H9 (cell line): Measurements from ENCODE around the gene PA2G4. TPM values are rescaled to one million over a fixed set of nuclear protein-coding genes. Genes with fewer than 3 reads are reported as not detected.
A peak's percentile ranks its signal among the peaks of the same experiment; 100 is the strongest.

Experiments
- DNase-seq: peaks from one replicate; pipeline ENCODE4 v3.0.0-alpha.2; 2017
- H2AFZ ChIP-seq: one replicate; pipeline ENCODE4 v1.6.1; 2013; ENCODE audit warnings: mild to moderate bottlenecking, low read length, control low read depth, moderate library complexity
- H2AK5ac ChIP-seq: 2 replicates; pipeline ENCODE4 v1.6.1; 2013; ENCODE audit warnings: low read length, control low read depth, mixed read lengths; ENCODE audit not compliant: insufficient read length
- H2BK120ac ChIP-seq: one replicate; pipeline ENCODE4 v1.6.1; 2013; ENCODE audit warnings: low read depth, mild to moderate bottlenecking, low read length, control low read depth, inconsistent platforms; ENCODE audit not compliant: poor library complexity, severe bottlenecking
- H2BK12ac ChIP-seq: 2 replicates; pipeline ENCODE4 v1.6.1; 2013; ENCODE audit warnings: low read length, control low read depth, mixed read lengths, low read depth; ENCODE audit not compliant: insufficient read length
- H2BK15ac ChIP-seq: 2 replicates; pipeline ENCODE4 v1.6.1; 2013; ENCODE audit warnings: low read depth, low read length, control low read depth
- H2BK20ac ChIP-seq: one replicate; pipeline ENCODE4 v1.6.1; 2013; ENCODE audit warnings: low read depth, mild to moderate bottlenecking, low read length, control low read depth, inconsistent platforms; ENCODE audit not compliant: poor library complexity, severe bottlenecking
- H2BK5ac ChIP-seq: 2 replicates; pipeline ENCODE4 v1.6.1; 2013; ENCODE audit warnings: low read length, control low read depth, mixed read lengths; ENCODE audit not compliant: insufficient read length
- H3K14ac ChIP-seq: 2 replicates; pipeline ENCODE4 v1.6.1; 2013; ENCODE audit warnings: low read length, control low read depth; ENCODE audit not compliant: insufficient read depth
- H3K18ac ChIP-seq: 2 replicates; pipeline ENCODE4 v1.6.1; 2013; ENCODE audit warnings: low read depth, mild to moderate bottlenecking, mixed read lengths, low read length, control low read depth; ENCODE audit not compliant: insufficient read length
- H3K23ac ChIP-seq: 2 replicates; pipeline ENCODE4 v1.6.1; 2013; ENCODE audit warnings: low read length, control low read depth, mixed read lengths, low read depth; ENCODE audit not compliant: insufficient read length
- H3K23me2 ChIP-seq: 2 replicates; pipeline ENCODE4 v1.6.1; 2013; ENCODE audit warnings: low read depth, mild to moderate bottlenecking, mixed read lengths, low read length, control low read depth; ENCODE audit not compliant: insufficient read length, poor library complexity, severe bottlenecking
- H3K27ac ChIP-seq: 2 replicates; pipeline ENCODE4 v1.5.1; 2013; ENCODE audit warnings: low read length, control low read depth, mixed read lengths, low read depth; ENCODE audit not compliant: insufficient read length
- H3K27me3 ChIP-seq: 2 replicates; pipeline ENCODE4 v1.6.1; 2013; ENCODE audit warnings: low read length, control low read depth, inconsistent platforms; ENCODE audit not compliant: insufficient read depth
- H3K4ac ChIP-seq: 2 replicates; pipeline ENCODE4 v1.6.1; 2013; ENCODE audit warnings: low read depth, mild to moderate bottlenecking, control low read depth, inconsistent platforms, low read length, moderate library complexity
- H3K4me1 ChIP-seq: 2 replicates; pipeline ENCODE4 v1.6.1; 2013; ENCODE audit warnings: low read length, control low read depth, inconsistent platforms; ENCODE audit not compliant: insufficient read depth
- H3K4me2 ChIP-seq: 2 replicates; pipeline ENCODE4 v1.6.1; 2013; ENCODE audit warnings: low read length, control low read depth, mixed read lengths; ENCODE audit not compliant: insufficient read length, insufficient read depth
- H3K56ac ChIP-seq: 2 replicates; pipeline ENCODE4 v1.6.1; 2013; ENCODE audit warnings: low read depth, mild to moderate bottlenecking, mixed read lengths, low read length, control low read depth; ENCODE audit not compliant: insufficient read length
- H3K79me1 ChIP-seq: 2 replicates; pipeline ENCODE4 v1.6.1; 2013; ENCODE audit warnings: low read depth, mild to moderate bottlenecking, moderate library complexity, low read length, control low read depth, inconsistent platforms; ENCODE audit not compliant: insufficient read depth, poor library complexity, severe bottlenecking
- H3K79me2 ChIP-seq: 2 replicates; pipeline ENCODE4 v1.6.1; 2013; ENCODE audit warnings: low read length, control low read depth, inconsistent platforms; ENCODE audit not compliant: insufficient read depth
- H3K9ac ChIP-seq: 2 replicates; pipeline ENCODE4 v1.6.1; 2013; ENCODE audit warnings: low read length, control low read depth, mixed read lengths; ENCODE audit not compliant: insufficient read length; ENCODE audit errors: extremely low read depth
- H3K9me3 ChIP-seq: one replicate; pipeline ENCODE4 v1.6.1; 2013; ENCODE audit warnings: low read depth, low read length, inconsistent platforms; ENCODE audit not compliant: control insufficient read depth
- H3T11ph ChIP-seq: one replicate; pipeline ENCODE4 v1.6.1; 2013; ENCODE audit warnings: mild to moderate bottlenecking, low read length, control low read depth, inconsistent platforms
- H4K20me1 ChIP-seq: one replicate; pipeline ENCODE4 v1.6.1; 2013; ENCODE audit not compliant: control insufficient read depth, insufficient read length, insufficient read depth
- H4K5ac ChIP-seq: 2 replicates; pipeline ENCODE4 v1.6.1; 2013; ENCODE audit warnings: low read depth, mild to moderate bottlenecking, mixed read lengths, low read length, control low read depth; ENCODE audit not compliant: insufficient read length
- H4K8ac ChIP-seq: replicated peaks from 2 replicates; pipeline ENCODE4 v1.6.1; 2013; ENCODE audit warnings: low read length, control low read depth, mixed read lengths, low read depth; ENCODE audit not compliant: insufficient read length
- H4K91ac ChIP-seq: 2 replicates; pipeline ENCODE4 v1.6.1; 2013; ENCODE audit warnings: low read depth, mild to moderate bottlenecking, moderate library complexity, mixed read lengths, low read length, control low read depth; ENCODE audit not compliant: insufficient read length
- H3K27ac Mint-ChIP-seq, 3 experiments: 2 replicates in 2 of 3; 3 replicates in 1 of 3; pipeline ENCODE4 v1.8.0; 2020 to 2021; ENCODE audit warnings: mixed read lengths in 3 of 3, mild to moderate bottlenecking in 1 of 3, moderate library complexity in 1 of 3
- H3K27me3 Mint-ChIP-seq: 2 replicates; pipeline ENCODE4 v1.8.0; 2021; ENCODE audit warnings: low read depth, mild to moderate bottlenecking, moderate library complexity, mixed read lengths
- H3K36me3 Mint-ChIP-seq, 3 experiments: 2 replicates in 2 of 3; 3 replicates in 1 of 3; pipeline ENCODE4 v1.8.0; 2020 to 2021; ENCODE audit warnings: low read depth in 3 of 3, mixed read lengths in 3 of 3; ENCODE audit not compliant: insufficient read depth in 1 of 3
- H3K4me1 Mint-ChIP-seq, 2 experiments: 2 replicates each; pipeline ENCODE4 v1.8.0; 2020; ENCODE audit warnings: mixed read lengths in 2 of 2
- H3K4me3 Mint-ChIP-seq, 2 experiments: 2 replicates in 1 of 2; 3 replicates in 1 of 2; pipeline ENCODE4 v1.8.0; 2020 to 2021; ENCODE audit warnings: mild to moderate bottlenecking in 2 of 2, mixed read lengths in 2 of 2, moderate library complexity in 1 of 2
- H3K9me3 Mint-ChIP-seq, 2 experiments: 2 replicates in 1 of 2; 3 replicates in 1 of 2; pipeline ENCODE4 v1.8.0; 2020; ENCODE audit warnings: mild to moderate bottlenecking in 2 of 2, mixed read lengths in 2 of 2, moderate library complexity in 1 of 2
- WGBS: extraction: QIAGEN DNeasy Blood & Tissue Kit; methylation state at CpG from one replicate; pipeline ENCODE4 v1.1.7; 2013; ENCODE audit warnings: missing lambda C conversion rate, low lambda C conversion rate, mixed read lengths; ENCODE audit not compliant: insufficient read length; ENCODE audit errors: extremely low coverage; 5-methylcytosine and 5-hydroxymethylcytosine counted together
- total RNA-seq: library from RNA; stranded (reverse); gene quantifications from 2 replicates; pipeline ENCODE4 v1.2.1, GENCODE V29; 2021
- TF ChIP-seq, protein P1 (sequence below): fragments of 200-600 bp; sonication (generic); conservative IDR thresholded peaks from 3 replicates; pipeline ENCODE4 v1.8.0; 2021; ENCODE audit warnings: antibody characterized with exemption, mild to moderate bottlenecking

The PA2G4 gene
- total RNA-seq, 1 experiment from 2014 or later: 248 TPM

GRCh38 chr12:56154246-56154771 is 50.0 kb downstream of the PA2G4 start:
- Histone ChIP-seq H3K9ac (no peak overlapping the region), H3K23me2 (peaks cover 22% of the 10 kb centered on the region), H4K8ac (no peak overlapping the region), H2AFZ (no peak overlapping the region), H2BK5ac (no peak overlapping the region), H4K91ac (no peak overlapping the region), H3K79me1 (no peaks in the 10 kb centered on the region), H3K4me2 (no peak overlapping the region), H2BK15ac (no peak overlapping the region), H3K14ac (no peak overlapping the region), H3K23ac (no peak overlapping the region), H3T11ph (no peak overlapping the region), H3K4ac (no peak overlapping the region), H4K5ac (no peak overlapping the region), H2AK5ac (no peak overlapping the region), H3K4me1 (0 out of 2 replicates have a peak, but pooled peaks cover 2% of the 10 kb centered on the region), H3K9me3 (no peaks in the 10 kb centered on the region), H3K27ac (no peak overlapping the region), H2BK120ac (no peak overlapping the region), H2BK20ac (no peak overlapping the region), H3K18ac (no peak overlapping the region), H4K20me1 (no peaks in the 10 kb centered on the region), H2BK12ac (no peak overlapping the region), H3K79me2 (peaks cover 3% of the 10 kb centered on the region; the same call in 1 of the 2 replicates), H3K27me3 (no peaks in the 10 kb centered on the region), H3K56ac (no peak overlapping the region)
- Mint-ChIP-seq H3K36me3 (peaks cover 24 to 34% (median 33%) of the 10 kb centered on the region in 3 experiments), H3K4me3 (peak overlapping the region; percentile 21 to 64; a peak in 3 of 5 replicates), H3K27me3 (peaks cover 4% of the 10 kb centered on the region; the same call in 1 of the 2 replicates), H3K4me1 (peaks cover 30 to 40% of the 10 kb centered on the region in 2 experiments), H3K9me3 (peaks cover 0 to 4% of the 10 kb centered on the region in 2 experiments; a peak in 3 of 5 replicates), H3K27ac (peak overlapping the region; percentile 55 to 85 (median 62); a peak in 3 of 7 replicates)
- TF ChIP-seq, protein P1, sequence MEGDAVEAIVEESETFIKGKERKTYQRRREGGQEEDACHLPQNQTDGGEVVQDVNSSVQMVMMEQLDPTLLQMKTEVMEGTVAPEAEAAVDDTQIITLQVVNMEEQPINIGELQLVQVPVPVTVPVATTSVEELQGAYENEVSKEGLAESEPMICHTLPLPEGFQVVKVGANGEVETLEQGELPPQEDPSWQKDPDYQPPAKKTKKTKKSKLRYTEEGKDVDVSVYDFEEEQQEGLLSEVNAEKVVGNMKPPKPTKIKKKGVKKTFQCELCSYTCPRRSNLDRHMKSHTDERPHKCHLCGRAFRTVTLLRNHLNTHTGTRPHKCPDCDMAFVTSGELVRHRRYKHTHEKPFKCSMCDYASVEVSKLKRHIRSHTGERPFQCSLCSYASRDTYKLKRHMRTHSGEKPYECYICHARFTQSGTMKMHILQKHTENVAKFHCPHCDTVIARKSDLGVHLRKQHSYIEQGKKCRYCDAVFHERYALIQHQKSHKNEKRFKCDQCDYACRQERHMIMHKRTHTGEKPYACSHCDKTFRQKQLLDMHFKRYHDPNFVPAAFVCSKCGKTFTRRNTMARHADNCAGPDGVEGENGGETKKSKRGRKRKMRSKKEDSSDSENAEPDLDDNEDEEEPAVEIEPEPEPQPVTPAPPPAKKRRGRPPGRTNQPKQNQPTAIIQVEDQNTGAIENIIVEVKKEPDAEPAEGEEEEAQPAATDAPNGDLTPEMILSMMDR: no peak
- WGBS: no CpG with 5 or more reads among the region's 1 CpG
- no peak for DNase-seq
